K562 (cell line): ENCODE data around the gene NEK2. TPM values are rescaled to one million over a fixed set of nuclear protein-coding genes. Genes with fewer than 3 reads are reported as not detected.

Experiments
- ELF4 ChIP-seq: fragments of 450-650 bp; formaldehyde crosslinking; IDR thresholded peaks from 2 replicates; pipeline ENCODE4 v1.4.0; 2022; ENCODE audit warnings: missing genetic modification characterization
- GABPB1 ChIP-seq: sonication (generic); formaldehyde crosslinking; IDR thresholded peaks from 2 replicates; pipeline ENCODE4 v1.8.0; 2022; ENCODE audit warnings: mild to moderate bottlenecking, missing genetic modification reagents
- HOXB6 ChIP-seq: fragments of 250-450 bp; sonication (Bioruptor Pico); IDR thresholded peaks from 2 replicates; pipeline ENCODE4 v1.5.1; 2022; ENCODE audit warnings: mild to moderate bottlenecking, borderline replicate concordance
- NCOA1 ChIP-seq: fragments of 450-650 bp; IDR thresholded peaks from 2 replicates; pipeline ENCODE4 v1.6.1; 2016; ENCODE audit warnings: low read depth
- NRF1 ChIP-seq, 2 experiments: fragments of 450-650 bp; IDR thresholded peaks in 1 of 2; conservative IDR thresholded peaks in 1 of 2; 2 replicates each; pipeline ENCODE4 v1.6.1; 2014; ENCODE audit warnings: mild to moderate bottlenecking in 2 of 2
- SMARCA5 ChIP-seq: fragments of 450-650 bp; IDR thresholded peaks from 2 replicates; pipeline ENCODE4 v1.6.1; 2016
- ZFP30 ChIP-seq: fragments of 250-450 bp; sonication (Bioruptor Pico); IDR thresholded peaks from 2 replicates; pipeline ENCODE4 v1.8.0; 2022; ENCODE audit warnings: moderate library complexity, mild to moderate bottlenecking, inconsistent platforms, borderline replicate concordance
- polyA plus RNA-seq, 8 experiments: library from polyadenylated mRNA; depleted of rRNA in 4 of 8; stranded (reverse) in 5 of 8; unstranded in 3 of 8; fragments of >200 nt; fragmentation: Nextera tagmentation in 2 of 8; fragmentation: Illumina TruSeq in 1 of 8; extraction: Ambion mirVana in 2 of 8; extraction: Trizol in 1 of 8; gene quantifications; 2 replicates each; pipeline versions ENCODE4 v1.2.1 to v1.2.3, GENCODE V29; 2011 to 2014; ENCODE audit warnings: inconsistent platforms in 1 of 8, missing spikeins in 1 of 8
- total RNA-seq, 7 experiments: library from RNA; depleted of rRNA in 6 of 7; stranded (reverse); fragments of >200 nt in 6 of 7; fragmentation: Illumina TruSeq in 2 of 7; extraction: Trizol in 2 of 7; gene quantifications; 2 replicates each; pipeline versions ENCODE4 v1.2.1 to v1.2.3, GENCODE V29; 2011 to 2021; ENCODE audit warnings: low replicate concordance in 1 of 7
- TF ChIP-seq, protein P1 (sequence below): fragments of 450-650 bp; conservative IDR thresholded peaks from 2 replicates; pipeline ENCODE4 v1.6.1; 2016; ENCODE audit warnings: missing genetic modification characterization, low read depth, mild to moderate bottlenecking, control low read depth, missing compliant biosample characterization
- TF ChIP-seq, protein P2 (sequence below), 2 experiments: fragments of 450-650 bp; IDR thresholded peaks; 2 replicates each; pipeline ENCODE4 v1.6.1; 2016
- TF ChIP-seq, protein P3 (sequence below): fragments of 250-450 bp; sonication (Bioruptor Pico); IDR thresholded peaks from 2 replicates; pipeline ENCODE4 v1.8.0; 2021; ENCODE audit warnings: borderline replicate concordance, mild to moderate bottlenecking, moderate library complexity; ENCODE audit not compliant: poor library complexity, severe bottlenecking
- TF ChIP-seq, protein P4 (sequence below): fragments of 450-650 bp; IDR thresholded peaks from 2 replicates; pipeline ENCODE4 v1.6.1; 2016; ENCODE audit warnings: low read depth, mild to moderate bottlenecking, moderate library complexity
- TF ChIP-seq, protein P5 (sequence below), 2 experiments: fragments of 450-650 bp; conservative IDR thresholded peaks; 2 replicates each; pipeline ENCODE4 v1.6.1; 2017; ENCODE audit warnings: mild to moderate bottlenecking in 2 of 2, moderate library complexity in 2 of 2
- TF ChIP-seq, protein P6 (sequence below): fragments of 250-450 bp; sonication (Bioruptor Pico); IDR thresholded peaks from 2 replicates; pipeline ENCODE4 v1.8.0; 2022; ENCODE audit warnings: moderate library complexity, mild to moderate bottlenecking, inconsistent platforms
- TF ChIP-seq, protein P7 (sequence below): fragments of 450-650 bp; formaldehyde crosslinking; IDR thresholded peaks from 2 replicates; pipeline ENCODE4 v1.4.0; 2020; ENCODE audit warnings: mild to moderate bottlenecking, moderate library complexity
- TF ChIP-seq, protein P8 (sequence below): IDR thresholded peaks from 2 replicates; pipeline ENCODE4 v1.6.1; 2014; ENCODE audit warnings: antibody characterized with exemption

The NEK2 gene
- total and polyA plus RNA-seq, 9 of the 15 experiments (the other 6 are each of a cell fraction or from before 2014, with no cell fraction given): 30.0 to 74.7 (median 66.4) TPM

DNA sequence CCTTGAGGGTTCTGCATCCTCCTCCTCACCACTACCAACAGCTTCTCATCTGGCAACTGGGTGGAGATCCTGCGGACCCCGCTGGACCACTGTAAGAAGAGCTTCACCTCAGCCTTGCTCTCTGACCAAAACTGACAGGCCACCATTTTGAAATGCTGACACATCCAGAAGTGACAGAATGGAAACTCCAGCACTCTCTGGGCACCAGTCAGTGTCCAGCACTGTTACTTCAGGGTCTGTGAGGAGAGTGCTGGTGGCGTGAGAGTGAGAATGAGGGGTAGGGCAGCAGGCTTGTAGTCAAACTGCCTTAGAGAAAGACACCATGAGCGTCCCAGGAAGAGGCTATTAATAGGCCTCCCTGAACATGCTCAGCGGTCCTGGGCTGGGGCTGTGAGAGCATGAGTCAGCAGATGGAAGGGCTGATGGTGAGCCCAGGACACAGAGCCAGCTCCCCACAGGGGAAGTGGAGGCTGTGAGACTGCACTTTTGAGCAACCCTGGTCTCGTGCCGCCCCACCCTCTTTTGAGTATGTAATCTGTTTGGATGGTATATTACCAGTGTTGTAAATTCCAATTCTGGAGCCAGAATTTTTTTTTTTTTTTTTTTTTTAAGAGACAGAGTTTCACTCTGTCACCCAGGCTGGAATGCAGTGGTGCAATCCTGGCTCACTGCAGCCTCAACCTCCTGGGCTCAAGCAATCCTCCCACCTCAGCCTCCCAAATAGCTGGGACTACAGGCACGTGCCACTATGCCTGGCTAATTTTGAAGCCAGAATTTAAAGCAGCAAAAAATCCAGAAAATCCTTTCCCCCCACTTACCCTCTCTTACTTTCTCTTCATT lies 62.1 kb downstream of the NEK2 start (continued):
- TF ChIP-seq GABPB1 (CRISPR knock-in tag) (no peak), NCOA1 (peak; percentile 43; the same call in 1 of the 2 replicates), NRF1 (conservative IDR thresholded peaks at IDR 0.05 in 1 of 2, IDR thresholded peaks at IDR 0.05 in 1 of 2) (peak; percentile 72 to 79), ZFP30 (CRISPR knock-in tag) (no peak), SMARCA5 (peak; percentile 89), ELF4 (CRISPR knock-in tag) (peak; percentile 85; the same call in 1 of the 2 replicates), HOXB6 (0 out of 2 replicates have a peak, but pooled peaks have one; percentile 35)
- TF ChIP-seq, protein P1, sequence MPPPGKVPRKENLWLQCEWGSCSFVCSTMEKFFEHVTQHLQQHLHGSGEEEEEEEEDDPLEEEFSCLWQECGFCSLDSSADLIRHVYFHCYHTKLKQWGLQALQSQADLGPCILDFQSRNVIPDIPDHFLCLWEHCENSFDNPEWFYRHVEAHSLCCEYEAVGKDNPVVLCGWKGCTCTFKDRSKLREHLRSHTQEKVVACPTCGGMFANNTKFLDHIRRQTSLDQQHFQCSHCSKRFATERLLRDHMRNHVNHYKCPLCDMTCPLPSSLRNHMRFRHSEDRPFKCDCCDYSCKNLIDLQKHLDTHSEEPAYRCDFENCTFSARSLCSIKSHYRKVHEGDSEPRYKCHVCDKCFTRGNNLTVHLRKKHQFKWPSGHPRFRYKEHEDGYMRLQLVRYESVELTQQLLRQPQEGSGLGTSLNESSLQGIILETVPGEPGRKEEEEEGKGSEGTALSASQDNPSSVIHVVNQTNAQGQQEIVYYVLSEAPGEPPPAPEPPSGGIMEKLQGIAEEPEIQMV: peak; percentile 58; the same call in 1 of the 2 replicates
- TF ChIP-seq, protein P2, sequence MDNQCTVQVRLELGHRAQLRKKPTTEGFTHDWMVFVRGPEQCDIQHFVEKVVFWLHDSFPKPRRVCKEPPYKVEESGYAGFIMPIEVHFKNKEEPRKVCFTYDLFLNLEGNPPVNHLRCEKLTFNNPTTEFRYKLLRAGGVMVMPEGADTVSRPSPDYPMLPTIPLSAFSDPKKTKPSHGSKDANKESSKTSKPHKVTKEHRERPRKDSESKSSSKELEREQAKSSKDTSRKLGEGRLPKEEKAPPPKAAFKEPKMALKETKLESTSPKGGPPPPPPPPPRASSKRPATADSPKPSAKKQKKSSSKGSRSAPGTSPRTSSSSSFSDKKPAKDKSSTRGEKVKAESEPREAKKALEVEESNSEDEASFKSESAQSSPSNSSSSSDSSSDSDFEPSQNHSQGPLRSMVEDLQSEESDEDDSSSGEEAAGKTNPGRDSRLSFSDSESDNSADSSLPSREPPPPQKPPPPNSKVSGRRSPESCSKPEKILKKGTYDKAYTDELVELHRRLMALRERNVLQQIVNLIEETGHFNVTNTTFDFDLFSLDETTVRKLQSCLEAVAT (IDR thresholded peaks at IDR 0.05): no peak; a peak in 1 of 4 replicates
- TF ChIP-seq, protein P3, sequence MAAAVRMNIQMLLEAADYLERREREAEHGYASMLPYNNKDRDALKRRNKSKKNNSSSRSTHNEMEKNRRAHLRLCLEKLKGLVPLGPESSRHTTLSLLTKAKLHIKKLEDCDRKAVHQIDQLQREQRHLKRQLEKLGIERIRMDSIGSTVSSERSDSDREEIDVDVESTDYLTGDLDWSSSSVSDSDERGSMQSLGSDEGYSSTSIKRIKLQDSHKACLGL (CRISPR knock-in tag): no peak
- TF ChIP-seq, protein P4, sequence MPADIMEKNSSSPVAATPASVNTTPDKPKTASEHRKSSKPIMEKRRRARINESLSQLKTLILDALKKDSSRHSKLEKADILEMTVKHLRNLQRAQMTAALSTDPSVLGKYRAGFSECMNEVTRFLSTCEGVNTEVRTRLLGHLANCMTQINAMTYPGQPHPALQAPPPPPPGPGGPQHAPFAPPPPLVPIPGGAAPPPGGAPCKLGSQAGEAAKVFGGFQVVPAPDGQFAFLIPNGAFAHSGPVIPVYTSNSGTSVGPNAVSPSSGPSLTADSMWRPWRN: peak; percentile 89
- TF ChIP-seq, protein P5, sequence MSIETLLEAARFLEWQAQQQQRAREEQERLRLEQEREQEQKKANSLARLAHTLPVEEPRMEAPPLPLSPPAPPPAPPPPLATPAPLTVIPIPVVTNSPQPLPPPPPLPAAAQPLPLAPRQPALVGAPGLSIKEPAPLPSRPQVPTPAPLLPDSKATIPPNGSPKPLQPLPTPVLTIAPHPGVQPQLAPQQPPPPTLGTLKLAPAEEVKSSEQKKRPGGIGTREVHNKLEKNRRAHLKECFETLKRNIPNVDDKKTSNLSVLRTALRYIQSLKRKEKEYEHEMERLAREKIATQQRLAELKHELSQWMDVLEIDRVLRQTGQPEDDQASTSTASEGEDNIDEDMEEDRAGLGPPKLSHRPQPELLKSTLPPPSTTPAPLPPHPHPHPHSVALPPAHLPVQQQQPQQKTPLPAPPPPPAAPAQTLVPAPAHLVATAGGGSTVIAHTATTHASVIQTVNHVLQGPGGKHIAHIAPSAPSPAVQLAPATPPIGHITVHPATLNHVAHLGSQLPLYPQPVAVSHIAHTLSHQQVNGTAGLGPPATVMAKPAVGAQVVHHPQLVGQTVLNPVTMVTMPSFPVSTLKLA (conservative IDR thresholded peaks at IDR 0.05): peak; percentile 47 to 83; a peak in 3 of 4 replicates
- TF ChIP-seq, protein P6, sequence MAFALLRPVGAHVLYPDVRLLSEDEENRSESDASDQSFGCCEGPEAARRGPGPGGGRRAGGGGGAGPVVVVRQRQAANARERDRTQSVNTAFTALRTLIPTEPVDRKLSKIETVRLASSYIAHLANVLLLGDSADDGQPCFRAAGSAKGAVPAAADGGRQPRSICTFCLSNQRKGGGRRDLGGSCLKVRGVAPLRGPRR (CRISPR knock-in tag): 0 out of 2 replicates have a peak, but pooled peaks have one; percentile 60
- TF ChIP-seq, protein P7, sequence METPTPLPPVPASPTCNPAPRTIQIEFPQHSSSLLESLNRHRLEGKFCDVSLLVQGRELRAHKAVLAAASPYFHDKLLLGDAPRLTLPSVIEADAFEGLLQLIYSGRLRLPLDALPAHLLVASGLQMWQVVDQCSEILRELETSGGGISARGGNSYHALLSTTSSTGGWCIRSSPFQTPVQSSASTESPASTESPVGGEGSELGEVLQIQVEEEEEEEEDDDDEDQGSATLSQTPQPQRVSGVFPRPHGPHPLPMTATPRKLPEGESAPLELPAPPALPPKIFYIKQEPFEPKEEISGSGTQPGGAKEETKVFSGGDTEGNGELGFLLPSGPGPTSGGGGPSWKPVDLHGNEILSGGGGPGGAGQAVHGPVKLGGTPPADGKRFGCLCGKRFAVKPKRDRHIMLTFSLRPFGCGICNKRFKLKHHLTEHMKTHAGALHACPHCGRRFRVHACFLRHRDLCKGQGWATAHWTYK (CRISPR knock-in tag): peak; percentile 94
- TF ChIP-seq, protein P8, sequence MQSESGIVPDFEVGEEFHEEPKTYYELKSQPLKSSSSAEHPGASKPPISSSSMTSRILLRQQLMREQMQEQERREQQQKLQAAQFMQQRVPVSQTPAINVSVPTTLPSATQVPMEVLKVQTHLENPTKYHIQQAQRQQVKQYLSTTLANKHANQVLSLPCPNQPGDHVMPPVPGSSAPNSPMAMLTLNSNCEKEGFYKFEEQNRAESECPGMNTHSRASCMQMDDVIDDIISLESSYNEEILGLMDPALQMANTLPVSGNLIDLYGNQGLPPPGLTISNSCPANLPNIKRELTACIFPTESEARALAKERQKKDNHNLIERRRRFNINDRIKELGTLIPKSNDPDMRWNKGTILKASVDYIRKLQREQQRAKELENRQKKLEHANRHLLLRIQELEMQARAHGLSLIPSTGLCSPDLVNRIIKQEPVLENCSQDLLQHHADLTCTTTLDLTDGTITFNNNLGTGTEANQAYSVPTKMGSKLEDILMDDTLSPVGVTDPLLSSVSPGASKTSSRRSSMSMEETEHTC: peak; percentile 85
